Hematopoietic multipotent progenitor cell treated with erythropoietin and hydrocortisone succinate and interleukin-3 and kit ligand, for 4 days (in vitro differentiated cells): ENCODE measurements around the gene INHBC.
"Not testable (repeated sequence)": the region's sequence is repeated elsewhere in the genome, so short reads cannot be mapped to it uniquely, and the experiment has no call there.

Experiments
- DNase-seq: peaks from one replicate; pipeline ENCODE4 v3.0.0-alpha.2; 2015

Gene INHBC

DNA sequence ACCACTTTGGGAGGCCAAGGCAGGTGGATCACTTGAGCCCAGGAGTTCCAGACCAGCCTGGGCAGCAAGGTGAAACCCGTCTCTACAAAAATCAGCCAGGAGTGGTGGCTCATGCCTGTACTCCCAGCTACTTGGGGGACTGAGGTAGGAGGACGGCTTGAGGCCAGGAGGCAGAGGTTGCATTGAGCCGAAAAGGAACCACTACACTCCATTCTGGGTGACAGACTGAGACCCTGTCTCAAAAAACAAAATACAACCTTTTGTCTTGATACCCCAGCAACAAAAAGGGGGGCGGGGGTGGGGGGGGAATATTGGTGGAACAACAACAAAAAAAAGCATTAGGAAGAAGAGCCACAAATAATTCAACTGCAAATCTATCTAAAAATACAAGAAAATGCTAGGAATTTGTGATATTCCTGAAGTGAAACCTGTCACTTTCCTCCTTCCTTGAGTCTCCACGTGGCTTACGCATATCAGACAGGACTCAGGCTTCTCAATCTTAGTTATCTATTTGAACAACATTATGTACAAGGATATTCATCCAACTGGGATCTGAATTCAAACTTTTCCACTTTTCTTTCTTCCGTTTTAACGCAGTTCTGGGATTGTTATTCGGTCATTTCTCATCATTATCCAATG lies 5.0 kb upstream of the INHBC start:
- peak; percentile 54 for DNase-seq

DNA sequence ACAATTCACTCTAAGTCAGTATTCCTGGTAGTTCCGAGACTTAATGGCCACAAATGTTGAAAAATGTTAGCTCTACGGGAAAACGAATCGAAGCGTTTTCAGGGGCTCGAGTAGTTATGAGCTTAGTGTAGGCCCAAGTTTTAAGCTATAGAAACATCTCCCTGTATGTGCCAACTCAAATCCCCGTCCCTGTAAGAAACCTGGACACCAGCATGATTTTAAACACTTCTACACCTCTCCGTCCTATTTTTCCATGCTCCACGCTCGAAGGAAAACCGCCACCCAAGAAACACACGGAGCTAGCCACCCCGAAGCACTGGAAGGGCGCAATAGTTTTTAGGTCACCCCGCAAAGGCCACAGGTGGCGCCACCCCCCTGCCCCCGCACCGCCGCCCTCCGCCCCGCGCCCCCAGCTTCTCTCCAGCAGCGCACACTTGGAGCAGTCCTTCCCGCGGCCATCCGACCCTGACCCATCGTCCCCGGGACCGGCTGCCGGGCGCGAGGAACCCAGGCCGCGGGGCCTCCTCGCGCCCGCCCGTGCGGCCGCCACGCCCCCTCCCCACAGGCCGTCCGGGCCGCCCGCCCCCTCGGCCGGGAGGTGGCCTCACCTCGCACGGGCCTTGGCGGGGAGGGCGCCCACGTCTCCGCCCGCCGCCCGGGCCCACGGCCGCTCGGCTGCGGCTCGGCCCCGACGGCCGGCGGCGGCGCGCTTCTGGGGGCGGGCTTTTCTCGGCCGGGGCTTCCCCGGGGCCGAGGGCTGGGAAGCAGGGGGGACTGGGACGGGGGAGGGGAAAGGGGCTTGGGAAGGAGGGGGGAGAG lies 4.3 kb upstream of the INHBC start:
- DNase-seq, result no peak

DNA sequence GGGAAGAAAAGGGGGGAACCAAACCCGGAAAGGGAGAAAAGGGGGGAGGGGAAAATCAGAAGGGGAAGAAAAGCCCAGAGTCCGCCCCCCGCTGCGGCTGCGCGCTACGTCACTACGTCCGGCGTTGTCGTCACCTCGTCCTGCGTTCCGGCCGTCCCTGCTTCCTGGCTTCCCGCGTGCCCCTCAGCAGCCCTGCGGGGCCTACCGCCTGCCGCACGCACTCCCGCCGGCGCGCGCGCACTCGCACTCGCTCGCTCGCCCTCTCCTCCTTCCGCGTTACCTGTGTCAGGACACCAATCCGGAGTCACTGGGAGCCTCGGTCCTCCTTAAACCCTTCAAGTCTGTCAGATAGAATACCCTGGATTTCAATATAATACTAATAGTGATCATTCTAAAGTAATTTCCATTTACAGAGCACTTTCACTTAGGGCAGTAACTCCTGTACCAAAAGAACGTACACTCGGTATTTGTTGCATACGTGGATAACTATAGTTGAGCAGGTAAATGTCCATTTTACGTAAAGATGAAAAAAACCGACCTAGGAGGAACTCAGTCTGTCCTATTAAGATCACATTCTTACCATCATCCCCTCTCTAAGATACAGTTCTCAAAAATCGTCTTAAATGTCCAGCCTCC lies 3.5 kb upstream of the INHBC start, which contains the start of gene R3HDM2:
TSS of gene R3HDM2 (minus strand) at position 113 of the 636 bp plus-strand sequence. CDS start 120,615 bp downstream, outside the sequence.
- DNase-seq, result peak; percentile 99

DNA sequence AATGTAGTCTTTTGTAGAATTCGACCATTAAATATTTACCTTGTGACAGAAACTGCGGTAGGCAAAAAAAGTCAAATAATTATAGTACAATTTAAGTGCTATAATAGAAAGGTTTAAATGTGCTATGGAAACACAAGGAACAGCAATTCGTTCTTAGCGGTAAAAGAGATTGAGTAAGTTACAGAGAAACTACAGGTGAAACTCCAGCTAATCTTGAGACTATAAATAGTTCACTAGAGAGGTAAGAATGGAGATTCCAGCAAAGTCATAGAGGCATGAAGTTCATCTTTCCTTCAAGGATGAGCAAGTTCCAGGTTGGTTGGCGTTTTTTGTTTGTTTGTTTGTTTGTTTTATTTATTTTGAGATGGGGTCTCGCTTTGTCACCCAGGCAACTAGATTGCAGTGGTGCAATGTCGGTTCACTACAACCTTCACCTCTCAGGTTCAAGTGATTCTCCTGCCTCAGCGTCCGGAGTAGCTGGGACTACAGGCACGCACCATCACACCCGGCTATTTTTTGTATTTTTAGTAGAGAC lies 2.9 kb upstream of the INHBC start:
- DNase-seq, result no peak

DNA sequence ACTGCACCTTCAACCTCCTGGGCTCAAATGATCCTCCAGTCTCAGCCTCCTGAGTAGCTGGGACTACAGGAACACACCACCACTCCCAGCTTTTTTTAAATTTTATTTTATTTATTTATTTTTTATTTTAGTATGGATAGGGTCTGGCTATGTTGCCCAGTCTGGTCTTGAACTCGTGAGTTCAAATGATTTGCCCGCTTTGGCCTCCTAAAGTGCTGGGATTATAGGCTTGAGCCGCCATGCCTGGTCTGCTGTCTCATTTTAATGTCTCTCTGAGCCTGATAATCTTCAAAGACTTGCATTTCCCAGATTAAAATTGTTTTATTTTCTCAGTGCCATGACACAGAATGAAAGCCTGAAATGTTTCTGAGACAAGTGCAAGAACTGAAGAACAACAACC lies 1.2 kb upstream of the INHBC start:
- DNase-seq, result no peak

DNA sequence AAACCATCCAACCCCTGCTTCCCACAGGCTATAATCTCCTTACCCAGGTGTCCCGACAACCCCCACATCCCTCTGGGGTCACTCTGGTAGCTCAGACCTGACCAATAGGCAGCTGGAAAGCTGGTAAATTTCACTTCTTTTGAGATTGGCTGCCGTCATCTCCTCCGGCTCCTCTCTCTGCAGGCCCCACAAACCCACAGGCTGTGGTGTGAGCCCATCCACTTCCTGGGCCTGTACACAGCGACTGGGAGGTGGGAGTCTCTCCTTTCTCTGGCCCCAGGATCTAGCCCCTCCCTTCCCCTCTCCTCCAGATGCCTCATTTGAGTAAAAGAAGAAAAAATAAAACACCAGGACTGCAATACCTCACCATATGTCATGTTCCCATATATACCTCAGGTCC lies 709 bp downstream of the INHBC start:
- peak; percentile 72 for DNase-seq

DNA sequence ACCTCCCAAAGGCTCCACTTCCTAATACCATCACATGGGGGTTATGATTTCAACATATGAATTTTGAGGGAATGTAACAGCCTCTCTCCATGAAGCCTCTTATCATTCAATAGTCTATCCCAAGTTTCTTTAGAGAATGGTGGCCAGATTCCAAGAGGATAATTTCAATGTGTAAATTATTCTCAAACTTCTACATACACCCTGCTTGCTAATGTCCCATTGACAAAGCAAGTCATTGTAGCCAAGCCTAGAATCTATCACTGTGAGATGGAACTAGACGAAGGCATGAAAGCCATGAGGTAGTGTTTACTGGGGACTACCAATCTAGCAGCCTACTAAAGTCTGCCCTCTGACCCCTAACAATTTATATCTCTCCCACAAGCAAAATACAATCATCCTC lies 3.8 kb downstream of the INHBC start:
- no peak for DNase-seq

DNA sequence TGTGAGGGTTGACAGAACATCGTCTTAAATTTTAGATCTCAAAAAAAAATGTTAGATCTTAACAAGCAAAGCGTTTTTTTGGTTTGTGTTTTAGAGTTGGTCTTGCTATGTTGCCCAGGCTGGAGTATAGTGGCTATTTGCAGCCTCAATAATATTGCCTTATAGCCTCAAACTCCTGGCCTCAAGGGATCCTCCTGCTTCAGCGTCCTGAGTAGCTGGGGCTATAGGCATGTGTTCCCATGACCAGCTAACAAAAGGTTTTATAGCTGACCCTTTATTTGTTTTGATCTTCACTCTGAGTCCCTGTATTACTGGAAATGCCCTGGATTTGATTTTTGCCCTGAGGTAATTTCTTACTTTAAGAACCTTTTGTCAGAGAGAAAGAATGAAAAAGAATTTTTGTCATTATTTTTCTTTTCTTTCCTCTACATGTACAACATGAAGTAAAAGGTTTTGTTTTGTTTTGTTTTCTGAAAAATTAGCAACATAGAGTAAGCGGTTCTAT lies 5.2 kb downstream of the INHBC start:
- no peak for DNase-seq

DNA sequence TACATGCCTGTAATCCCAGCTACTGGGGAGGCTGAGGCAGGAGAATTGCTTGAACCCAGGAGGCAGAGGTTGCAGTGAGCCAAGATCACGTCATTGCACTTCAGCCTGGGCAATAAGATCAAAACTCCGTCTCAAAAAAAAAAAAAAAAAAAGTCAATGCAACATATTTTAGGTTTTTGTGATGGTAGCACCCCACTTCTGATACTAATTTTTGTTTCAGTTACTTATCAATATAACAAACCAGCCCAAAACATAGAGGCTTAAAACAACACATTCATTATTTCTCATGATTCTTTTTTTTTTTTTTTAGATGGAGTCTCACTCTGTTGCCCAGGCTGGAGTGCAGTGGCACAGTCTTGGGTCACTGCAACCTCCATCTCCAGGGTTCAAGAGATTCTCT lies 6.8 kb downstream of the INHBC start:
- not testable (repeated sequence) for DNase-seq

DNA sequence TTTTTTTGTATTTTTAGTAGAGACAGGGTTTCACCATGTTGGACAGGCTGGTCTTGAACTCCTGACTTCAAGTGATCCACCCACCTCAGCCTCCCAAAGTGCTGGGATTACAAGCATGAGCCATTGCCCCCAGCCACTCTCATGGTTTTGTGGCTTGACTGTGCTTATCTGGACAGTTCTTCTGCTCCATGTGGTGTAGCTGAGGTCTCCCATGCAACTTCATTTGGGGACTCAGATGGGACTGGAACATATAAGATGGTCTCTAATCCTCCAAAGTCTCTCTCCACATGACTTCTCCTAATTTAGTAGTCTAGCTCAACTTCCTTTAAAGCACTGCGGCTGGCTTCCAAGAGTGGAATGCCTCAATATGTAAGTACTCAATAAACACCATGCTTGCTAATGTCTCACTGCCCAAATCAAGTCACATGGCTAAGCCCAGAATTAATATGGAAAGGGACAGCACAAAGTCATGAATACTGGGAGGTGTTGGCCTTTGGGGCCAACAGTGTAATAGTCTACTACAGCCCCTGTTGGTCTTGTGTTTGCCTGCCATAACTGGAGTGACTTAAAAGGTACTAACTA lies 7.4 kb downstream of the INHBC start:
- DNase-seq, result peak; percentile 79

DNA sequence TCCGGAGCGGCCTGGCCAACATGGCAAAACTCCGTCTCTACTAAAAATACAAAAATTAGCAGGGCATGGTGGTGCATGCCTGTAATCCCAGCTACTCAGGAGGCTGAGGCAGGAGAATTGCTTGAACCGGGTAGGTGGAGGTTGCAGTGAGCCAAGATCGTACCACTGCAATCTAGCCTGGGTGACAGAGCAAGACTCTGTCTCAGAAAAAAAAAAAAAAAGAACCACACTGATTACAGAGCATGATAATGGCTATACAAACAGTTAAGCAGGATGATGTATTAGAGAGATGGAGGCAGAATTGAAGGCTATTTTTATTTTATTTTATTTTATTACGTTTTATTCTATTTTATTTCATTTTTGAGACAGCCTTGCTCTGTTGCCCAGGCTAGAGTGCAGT lies 9.8 kb downstream of the INHBC start:
- DNase-seq, result peak; percentile 46

DNA sequence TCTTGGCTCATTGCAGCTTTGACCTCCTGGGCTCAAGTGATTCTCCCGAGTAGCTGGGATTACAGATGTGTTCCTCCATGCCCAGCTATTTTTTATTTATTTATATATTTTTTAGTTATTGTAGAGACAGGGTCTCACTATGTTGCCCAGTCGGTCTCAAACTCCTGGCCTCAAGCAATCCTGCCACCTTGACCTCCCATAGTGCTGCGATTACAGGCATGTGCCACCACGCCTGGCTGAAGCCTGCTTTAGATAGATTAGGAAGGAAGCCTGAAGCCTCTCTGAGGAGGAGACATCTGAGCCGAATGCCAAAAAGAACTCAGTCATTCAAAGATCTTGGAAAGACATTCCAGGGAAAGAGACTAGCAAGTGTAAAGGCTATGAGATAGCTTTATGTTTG lies 10.2 kb downstream of the INHBC start:
- DNase-seq, result peak; percentile 43

DNA sequence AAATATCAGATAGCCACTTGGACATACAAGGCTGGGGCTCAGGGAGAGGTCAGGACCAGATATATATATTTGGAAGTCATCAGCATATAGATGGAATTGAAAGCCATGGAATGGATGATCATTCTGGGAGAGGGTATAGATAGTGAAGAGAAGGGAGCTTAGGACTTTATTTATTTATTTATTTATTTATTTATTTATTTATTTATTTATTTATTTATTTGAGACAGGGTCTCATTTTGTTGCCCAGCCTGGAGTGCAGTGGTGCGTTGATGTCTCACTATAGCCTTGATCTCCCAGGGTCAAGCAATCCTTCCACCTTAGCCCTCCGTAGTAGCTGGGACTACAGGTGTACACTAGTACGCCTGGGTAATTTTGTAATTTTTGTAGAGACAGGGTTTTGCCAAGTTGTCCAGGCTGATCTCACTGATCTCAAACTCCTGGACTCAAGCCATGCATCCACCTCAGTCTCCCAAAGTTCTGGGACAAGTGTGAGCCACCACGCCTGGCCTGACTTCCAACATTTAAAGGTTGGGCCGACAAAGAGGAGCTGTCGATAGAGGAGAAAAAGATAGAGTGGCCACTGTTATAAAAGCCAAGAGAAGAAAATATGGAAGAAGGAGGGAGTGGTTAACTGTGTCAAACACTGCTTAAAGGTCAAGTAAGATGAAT lies 11.8 kb downstream of the INHBC start:
- no peak for DNase-seq

DNA sequence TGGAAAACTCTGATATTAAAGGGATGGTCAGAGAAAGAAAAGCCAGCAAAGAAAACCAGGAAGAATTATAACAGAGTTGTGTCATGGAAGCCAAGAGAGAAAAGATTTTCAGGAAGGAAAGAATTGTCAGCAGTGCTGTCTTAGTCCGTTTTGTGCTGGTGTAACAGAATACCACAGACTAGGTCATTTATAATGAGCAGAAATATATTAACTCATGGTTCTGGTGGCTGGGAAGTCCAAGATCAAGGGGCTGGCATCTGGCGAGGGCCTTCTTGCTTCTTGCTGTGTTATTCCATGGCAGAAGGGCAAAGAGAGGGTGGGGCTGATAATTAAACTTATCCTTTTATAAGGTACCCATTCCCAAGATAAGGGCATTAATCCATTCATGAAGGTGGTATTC lies 14.1 kb downstream of the INHBC start:
- no peak for DNase-seq

DNA sequence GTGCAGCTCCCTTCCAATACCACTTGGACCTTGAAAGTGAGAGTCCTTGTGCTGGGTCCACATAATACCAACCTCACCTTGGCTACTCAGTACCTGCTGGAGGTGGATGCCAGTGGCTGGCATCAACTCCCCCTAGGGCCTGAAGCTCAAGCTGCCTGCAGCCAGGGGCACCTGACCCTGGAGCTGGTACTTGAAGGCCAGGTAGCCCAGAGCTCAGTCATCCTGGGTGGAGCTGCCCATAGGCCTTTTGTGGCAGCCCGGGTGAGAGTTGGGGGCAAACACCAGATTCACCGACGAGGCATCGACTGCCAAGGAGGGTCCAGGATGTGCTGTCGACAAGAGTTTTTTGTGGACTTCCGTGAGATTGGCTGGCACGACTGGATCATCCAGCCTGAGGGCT lies 14.8 kb downstream of the INHBC start:
- no peak for DNase-seq

DNA sequence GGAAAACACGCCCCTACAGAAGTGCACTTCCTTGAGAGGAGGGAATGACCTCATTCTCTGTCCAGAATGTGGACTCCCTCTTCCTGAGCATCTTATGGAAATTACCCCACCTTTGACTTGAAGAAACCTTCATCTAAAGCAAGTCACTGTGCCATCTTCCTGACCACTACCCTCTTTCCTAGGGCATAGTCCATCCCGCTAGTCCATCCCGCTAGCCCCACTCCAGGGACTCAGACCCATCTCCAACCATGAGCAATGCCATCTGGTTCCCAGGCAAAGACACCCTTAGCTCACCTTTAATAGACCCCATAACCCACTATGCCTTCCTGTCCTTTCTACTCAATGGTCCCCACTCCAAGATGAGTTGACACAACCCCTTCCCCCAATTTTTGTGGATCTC lies 15.5 kb downstream of the INHBC start:
- no peak for DNase-seq

DNA sequence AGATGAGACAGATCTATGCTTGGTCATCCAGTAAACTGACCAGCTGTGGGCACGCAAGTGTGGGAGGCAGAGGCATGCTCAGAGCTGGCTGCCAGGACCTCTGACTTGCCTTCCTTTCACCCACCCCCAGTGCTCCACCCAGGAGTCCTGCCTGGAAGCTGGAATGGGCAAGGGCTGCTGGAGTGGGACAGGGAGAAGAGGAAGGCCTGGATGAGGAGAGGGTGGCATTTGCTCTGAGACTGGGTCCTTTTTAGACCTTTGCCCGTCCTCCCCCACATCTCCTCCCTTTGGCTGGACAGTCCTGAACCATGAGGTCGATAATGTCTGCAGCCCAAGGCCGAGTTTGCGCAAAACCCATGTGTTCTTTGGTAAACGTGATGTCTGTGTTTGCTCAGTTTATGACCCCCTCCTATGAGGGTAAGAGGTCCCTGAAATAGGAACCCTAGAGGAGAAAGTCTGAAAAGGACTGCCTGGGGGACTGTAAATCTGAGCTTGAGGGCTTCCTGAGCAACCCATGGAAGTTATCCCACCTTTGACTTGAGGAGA lies 16.7 kb downstream of the INHBC start:
- no peak for DNase-seq

DNA sequence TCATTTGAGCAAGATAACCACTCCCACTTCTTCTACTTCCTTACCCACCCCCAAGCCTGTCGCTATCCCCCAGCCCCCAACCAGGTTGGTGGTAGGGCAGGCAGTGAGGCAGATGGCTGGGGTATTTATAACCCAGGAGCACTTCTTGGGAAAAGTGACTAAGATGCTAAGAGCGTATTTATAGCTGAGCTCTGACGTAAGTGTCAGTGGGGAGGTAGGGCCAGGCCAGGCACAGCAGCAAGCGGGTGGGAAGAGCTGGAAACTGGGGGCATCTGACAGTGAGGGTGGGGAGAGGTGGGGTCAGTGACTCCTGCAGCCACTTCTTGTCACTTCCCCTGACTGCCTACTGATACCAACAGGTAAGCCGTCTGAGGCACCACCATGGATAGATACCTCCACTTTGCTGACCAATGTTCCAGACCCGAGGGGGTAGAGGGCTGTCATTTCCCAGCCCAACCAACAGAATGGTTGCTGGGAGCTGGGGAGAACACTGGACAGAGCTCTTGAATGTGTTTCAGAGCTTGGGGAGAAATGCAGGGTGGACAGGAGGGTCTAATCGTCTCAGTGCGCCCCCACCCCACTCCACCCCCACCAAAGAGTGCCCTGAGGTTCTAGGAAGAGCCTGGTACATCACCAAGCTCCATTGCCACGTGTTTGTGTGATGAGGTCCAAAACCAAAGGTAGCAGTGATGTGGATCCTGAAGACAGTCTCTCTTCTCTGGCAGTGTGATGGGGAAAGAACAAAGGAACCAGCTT lies 17.8 kb downstream of the INHBC start:
- no peak for DNase-seq

DNA sequence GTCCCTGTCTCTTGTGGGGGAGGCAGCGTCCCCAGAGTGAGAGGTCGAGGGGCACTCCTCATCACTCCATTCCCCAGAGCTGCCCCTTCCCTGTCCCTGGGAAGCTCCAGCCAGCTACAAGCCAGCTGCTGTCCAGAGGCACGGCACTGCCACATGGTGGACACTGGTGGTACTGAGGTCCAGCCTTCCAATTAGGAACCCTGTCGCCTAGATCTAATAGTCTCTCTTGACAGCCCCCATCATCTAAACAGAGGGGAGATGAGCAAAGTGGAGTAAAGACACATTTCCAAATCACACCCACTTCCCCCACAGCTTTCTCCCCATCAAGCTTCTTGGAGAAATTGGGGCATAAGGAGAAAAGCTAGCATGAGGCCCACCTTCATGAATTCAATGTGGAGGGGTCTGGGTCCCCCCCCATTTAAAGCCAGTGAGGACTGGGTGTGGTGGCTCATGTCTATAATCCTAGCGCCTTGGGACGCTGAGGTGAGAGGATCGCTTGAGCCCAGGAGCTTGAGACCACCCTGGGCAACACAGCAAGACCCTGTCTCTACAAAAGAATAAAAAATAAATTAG lies 18.4 kb downstream of the INHBC start:
- peak; percentile 83 for DNase-seq

DNA sequence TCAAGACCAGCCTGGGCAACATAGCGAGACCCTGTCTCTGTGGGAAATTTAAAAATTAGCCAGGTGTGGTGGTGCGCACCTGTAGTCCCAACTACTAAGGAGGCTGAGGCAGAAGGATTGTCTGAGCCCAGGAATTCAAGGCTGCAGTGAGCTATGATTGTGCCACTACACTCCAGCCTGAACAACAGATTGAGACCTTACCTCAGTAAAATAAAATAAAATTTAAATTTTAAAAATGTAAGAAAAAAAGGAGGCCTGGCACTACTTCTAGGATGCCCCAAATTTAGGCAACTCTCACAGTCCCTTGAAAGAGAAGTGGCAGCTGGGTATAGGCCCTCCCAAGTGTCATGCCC lies 19.6 kb downstream of the INHBC start:
- no peak for DNase-seq
